Measurements from ENCODE around the gene FBXW11.

FBXW11 gene

GRCh38 chr5:172006321-172007174, at the start of gene FBXW11:
TSS of gene FBXW11 (minus strand) at chr5:172006638. CDS start at chr5:172006502, 136 bp downstream.
- peak within 1 kb of the TSS; percentile 95 for H3K9ac ChIP-seq (ENCODE audit: low read length)
- peaks cover 48% of the 10 kb centered on the region for H3K4me1 ChIP-seq (ENCODE audit: control insufficient read depth, insufficient read depth, low read length)
- peak within 1 kb of the TSS; percentile 83 for H3K4me3 ChIP-seq (ENCODE audit: low read depth, low read length)

GRCh38 chr5:172055996-172056395, 49.6 kb upstream of the FBXW11 start:
- no peak overlapping the region for H3K9ac ChIP-seq (ENCODE audit: low read length)
- H3K27ac ChIP-seq (ENCODE audit: low read depth, low read length) = no peak overlapping the region
- H3K27me3 ChIP-seq (ENCODE audit: control insufficient read depth, insufficient read depth, low read length) = no peaks in the 10 kb centered on the region
- H3K36me3 ChIP-seq (ENCODE audit: control insufficient read depth, insufficient read depth, low read length) = peaks cover 32% of the 10 kb centered on the region
- no peaks in the 10 kb centered on the region for H3K9me3 ChIP-seq (ENCODE audit: control insufficient read depth, insufficient read depth, low read depth, low read length)
- no peaks in the 10 kb centered on the region for H3K4me1 ChIP-seq (ENCODE audit: control insufficient read depth, insufficient read depth, low read length)
- H3K4me3 ChIP-seq (ENCODE audit: low read depth, low read length) = no peak overlapping the region

More at GRCh38 chr5:172006321-172007174, at the start of gene FBXW11:
- Histone ChIP-seq H3K27me3 (ENCODE audit: control insufficient read depth, insufficient read depth, low read length) (no peaks in the 10 kb centered on the region), H3K9me3 (ENCODE audit: control insufficient read depth, insufficient read depth, low read depth, low read length) (no peaks in the 10 kb centered on the region), H3K27ac (ENCODE audit: low read depth, low read length) (peak within 1 kb of the TSS; percentile 97), H3K36me3 (ENCODE audit: control insufficient read depth, insufficient read depth, low read length) (no peaks in the 10 kb centered on the region)

DNA sequence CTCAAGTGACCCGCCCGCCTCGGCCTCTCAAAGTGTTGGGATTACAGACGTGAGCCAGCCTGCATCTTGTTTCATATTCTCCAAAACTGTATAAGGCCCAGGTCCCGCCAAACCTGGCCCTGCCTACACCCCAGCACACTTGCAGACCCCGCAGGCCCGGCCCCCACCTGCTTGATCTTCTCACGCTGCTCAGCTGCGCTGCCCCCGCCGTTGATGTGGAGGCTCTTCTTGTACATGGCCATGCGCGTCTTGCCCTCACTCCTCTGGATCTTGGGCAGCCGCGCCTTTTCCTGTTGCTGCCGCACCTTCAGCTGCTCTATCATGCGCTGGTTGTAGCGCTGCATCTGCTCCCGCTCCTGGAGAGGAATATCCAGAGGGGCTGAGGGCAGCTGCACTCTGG, 49.0 kb upstream of the FBXW11 start:
- no peaks in the 10 kb centered on the region for H3K9me3 ChIP-seq (ENCODE audit: control insufficient read depth, insufficient read depth, low read depth, low read length)

DNA sequence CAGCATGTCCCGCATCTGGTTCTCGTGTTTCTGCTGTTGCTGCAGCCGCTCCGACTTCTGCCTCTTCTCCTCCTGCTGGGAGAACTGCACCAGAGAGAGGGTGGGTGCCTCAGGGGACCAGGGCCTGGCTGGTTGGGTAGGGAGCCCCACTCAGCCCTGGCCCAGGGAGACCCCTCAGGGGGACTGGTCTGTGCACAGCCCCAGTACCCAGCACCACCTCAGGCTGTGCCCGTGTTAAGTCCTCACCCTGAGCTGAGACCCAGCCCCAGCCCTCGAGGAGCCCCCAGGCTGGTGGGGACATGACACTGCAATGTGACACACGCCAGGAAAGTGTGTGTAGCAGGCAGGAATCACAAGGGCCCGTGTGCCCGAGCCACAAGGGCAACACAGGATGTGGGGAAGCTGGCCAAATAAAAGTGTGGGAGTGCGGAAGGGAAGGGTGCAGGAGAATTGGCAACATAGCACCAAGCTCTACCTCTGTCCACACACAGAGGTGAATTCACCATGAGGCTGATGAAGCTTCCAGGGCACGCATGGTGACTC, 48.2 kb upstream of the FBXW11 start:
- no peak overlapping the region for H3K9ac ChIP-seq (ENCODE audit: low read length)
- H3K4me3 ChIP-seq (ENCODE audit: low read depth, low read length) = no peak overlapping the region
- no peaks in the 10 kb centered on the region for H3K27me3 ChIP-seq (ENCODE audit: control insufficient read depth, insufficient read depth, low read length)
- H3K9me3 ChIP-seq (ENCODE audit: control insufficient read depth, insufficient read depth, low read depth, low read length) = no peaks in the 10 kb centered on the region
- H3K36me3 ChIP-seq (ENCODE audit: control insufficient read depth, insufficient read depth, low read length) = peaks cover 30% of the 10 kb centered on the region
- no peak overlapping the region for H3K27ac ChIP-seq (ENCODE audit: low read depth, low read length)
- H3K4me1 ChIP-seq (ENCODE audit: control insufficient read depth, insufficient read depth, low read length) = 0 out of 2 replicates have a peak, but pooled peaks cover under 1% of the 10 kb centered on the region

More for the DNA sequence above, 49.0 kb upstream of the FBXW11 start:
- Histone ChIP-seq H3K4me1 (ENCODE audit: control insufficient read depth, insufficient read depth, low read length) (no peaks in the 10 kb centered on the region), H3K9ac (ENCODE audit: low read length) (no peak overlapping the region), H3K27ac (ENCODE audit: low read depth, low read length) (no peak overlapping the region), H3K4me3 (ENCODE audit: low read depth, low read length) (no peak overlapping the region), H3K27me3 (ENCODE audit: control insufficient read depth, insufficient read depth, low read length) (no peaks in the 10 kb centered on the region), H3K36me3 (ENCODE audit: control insufficient read depth, insufficient read depth, low read length) (peaks cover 28% of the 10 kb centered on the region)

GRCh38 chr5:172052450-172053236, 46.2 kb upstream of the FBXW11 start:
- Histone ChIP-seq H3K9ac (ENCODE audit: low read length) (no peak overlapping the region), H3K36me3 (ENCODE audit: control insufficient read depth, insufficient read depth, low read length) (peaks cover 27% of the 10 kb centered on the region), H3K27ac (ENCODE audit: low read depth, low read length) (no peak overlapping the region)

GRCh38 chr5:172051643-172052339, 45.4 kb upstream of the FBXW11 start:
- Histone ChIP-seq H3K27me3 (ENCODE audit: control insufficient read depth, insufficient read depth, low read length) (no peaks in the 10 kb centered on the region), H3K4me3 (ENCODE audit: low read depth, low read length) (no peak overlapping the region), H3K36me3 (ENCODE audit: control insufficient read depth, insufficient read depth, low read length) (peaks cover 24% of the 10 kb centered on the region), H3K9me3 (ENCODE audit: control insufficient read depth, insufficient read depth, low read depth, low read length) (no peaks in the 10 kb centered on the region), H3K27ac (ENCODE audit: low read depth, low read length) (no peak overlapping the region), H3K4me1 (ENCODE audit: control insufficient read depth, insufficient read depth, low read length) (peaks cover 13% of the 10 kb centered on the region), H3K9ac (ENCODE audit: low read length) (no peak overlapping the region)

More at GRCh38 chr5:172052450-172053236, 46.2 kb upstream of the FBXW11 start:
- no peaks in the 10 kb centered on the region for H3K9me3 ChIP-seq (ENCODE audit: control insufficient read depth, insufficient read depth, low read depth, low read length)
- H3K4me3 ChIP-seq (ENCODE audit: low read depth, low read length) = no peak overlapping the region
- H3K4me1 ChIP-seq (ENCODE audit: control insufficient read depth, insufficient read depth, low read length) = peaks cover 13% of the 10 kb centered on the region
- no peaks in the 10 kb centered on the region for H3K27me3 ChIP-seq (ENCODE audit: control insufficient read depth, insufficient read depth, low read length)

- H3K4me1 ChIP-seq (ENCODE audit: control insufficient read depth, insufficient read depth, low read length) = peaks cover 13% of the 10 kb centered on the region
- H3K9me3 ChIP-seq (ENCODE audit: control insufficient read depth, insufficient read depth, low read depth, low read length) = no peaks in the 10 kb centered on the region
- H3K4me3 ChIP-seq (ENCODE audit: low read depth, low read length) = no peak overlapping the region
- peaks cover 24% of the 10 kb centered on the region for H3K36me3 ChIP-seq (ENCODE audit: control insufficient read depth, insufficient read depth, low read length)
- H3K27me3 ChIP-seq (ENCODE audit: control insufficient read depth, insufficient read depth, low read length) = no peaks in the 10 kb centered on the region
- H3K27ac ChIP-seq (ENCODE audit: low read depth, low read length) = no peak overlapping the region
- no peak overlapping the region for H3K9ac ChIP-seq (ENCODE audit: low read length)
Observed at GRCh38 chr5:172050080-172050479, 43.6 kb upstream of the FBXW11 start.

DNA sequence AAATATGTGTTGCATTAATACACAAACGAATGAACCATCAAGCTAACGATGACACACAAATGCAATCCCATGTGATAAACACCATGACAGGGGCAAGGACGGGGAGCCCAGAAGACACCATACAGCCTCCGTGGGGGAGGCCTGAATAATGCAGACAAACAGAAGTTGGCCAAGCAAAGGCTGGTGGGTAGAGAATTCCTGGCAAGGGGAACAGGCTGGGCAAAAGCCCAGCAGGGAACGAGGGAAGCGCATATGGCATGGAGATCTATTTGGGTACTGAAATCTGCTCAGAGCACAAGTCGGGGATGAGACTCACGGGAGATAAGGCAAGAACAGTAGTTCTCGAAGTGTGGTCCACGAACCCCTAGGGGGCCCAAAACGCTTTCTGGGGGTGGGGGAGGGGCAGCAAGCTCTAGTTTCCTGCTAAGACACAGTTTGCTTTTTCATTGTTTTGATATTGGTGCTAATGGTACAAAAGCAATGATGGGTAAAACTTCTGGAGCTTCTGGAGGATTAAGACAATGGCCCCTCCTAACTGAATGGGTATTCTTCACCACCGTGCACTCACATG, 42.9 kb upstream of the FBXW11 start:
- Histone ChIP-seq H3K9me3 (ENCODE audit: control insufficient read depth, insufficient read depth, low read depth, low read length) (no peaks in the 10 kb centered on the region), H3K27me3 (ENCODE audit: control insufficient read depth, insufficient read depth, low read length) (no peaks in the 10 kb centered on the region), H3K9ac (ENCODE audit: low read length) (no peak overlapping the region), H3K27ac (ENCODE audit: low read depth, low read length) (no peak overlapping the region), H3K4me3 (ENCODE audit: low read depth, low read length) (no peak overlapping the region), H3K4me1 (ENCODE audit: control insufficient read depth, insufficient read depth, low read length) (peaks cover 13% of the 10 kb centered on the region), H3K36me3 (ENCODE audit: control insufficient read depth, insufficient read depth, low read length) (peaks cover 24% of the 10 kb centered on the region)

DNA sequence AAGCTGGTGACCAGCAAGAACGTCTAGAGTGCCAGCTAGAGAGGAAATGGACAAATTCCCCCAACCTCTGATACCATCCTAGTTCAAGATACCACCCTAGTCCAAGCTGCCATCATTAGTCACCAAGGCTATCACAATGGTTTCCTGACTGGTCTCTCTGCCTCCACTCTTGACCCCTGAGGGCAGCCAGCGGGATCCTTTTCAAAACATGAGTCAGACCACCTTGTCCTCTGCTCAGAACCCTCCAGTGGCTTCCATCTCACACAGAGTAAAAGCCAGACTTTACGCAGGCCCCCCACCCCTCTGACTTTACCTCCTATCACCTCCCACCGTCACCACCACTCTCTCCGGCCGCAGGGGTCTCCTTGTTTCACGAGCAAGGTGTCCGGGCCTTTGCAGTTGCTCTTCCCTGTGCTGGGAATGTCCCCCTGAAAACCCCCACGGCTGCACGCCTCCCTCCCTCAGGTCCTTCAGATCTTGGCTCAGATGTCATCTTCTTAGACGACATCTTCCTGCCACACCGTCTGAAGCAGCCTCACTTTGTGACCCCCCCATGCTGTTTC, 42.2 kb upstream of the FBXW11 start:
- Histone ChIP-seq H3K9me3 (ENCODE audit: control insufficient read depth, insufficient read depth, low read depth, low read length) (no peaks in the 10 kb centered on the region), H3K27ac (ENCODE audit: low read depth, low read length) (no peak overlapping the region), H3K27me3 (ENCODE audit: control insufficient read depth, insufficient read depth, low read length) (no peaks in the 10 kb centered on the region), H3K4me3 (ENCODE audit: low read depth, low read length) (no peak overlapping the region), H3K36me3 (ENCODE audit: control insufficient read depth, insufficient read depth, low read length) (peaks cover 23% of the 10 kb centered on the region), H3K9ac (ENCODE audit: low read length) (no peak overlapping the region), H3K4me1 (ENCODE audit: control insufficient read depth, insufficient read depth, low read length) (peaks cover 13% of the 10 kb centered on the region)

DNA sequence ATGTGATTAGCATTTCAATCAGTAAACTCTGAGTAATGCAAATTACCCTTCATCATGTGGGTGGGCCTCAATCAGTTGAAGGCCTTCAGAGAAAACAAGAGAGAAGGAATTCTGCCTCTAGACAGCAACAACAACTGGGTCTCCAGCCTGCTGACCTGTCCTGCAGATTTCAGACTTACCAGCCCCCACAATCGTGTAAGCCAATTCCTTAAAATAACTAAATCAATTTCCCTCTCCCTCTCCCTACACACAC, 41.7 kb upstream of the FBXW11 start:
- no peaks in the 10 kb centered on the region for H3K27me3 ChIP-seq (ENCODE audit: control insufficient read depth, insufficient read depth, low read length)
- peaks cover 13% of the 10 kb centered on the region for H3K4me1 ChIP-seq (ENCODE audit: control insufficient read depth, insufficient read depth, low read length)
- H3K9ac ChIP-seq (ENCODE audit: low read length) = no peak overlapping the region
- no peaks in the 10 kb centered on the region for H3K9me3 ChIP-seq (ENCODE audit: control insufficient read depth, insufficient read depth, low read depth, low read length)
- no peak overlapping the region for H3K4me3 ChIP-seq (ENCODE audit: low read depth, low read length)
- H3K27ac ChIP-seq (ENCODE audit: low read depth, low read length) = no peak overlapping the region
- H3K36me3 ChIP-seq (ENCODE audit: control insufficient read depth, insufficient read depth, low read length) = peaks cover 20% of the 10 kb centered on the region
